Glutamatergic neuron (in vitro differentiated cells): ENCODE data around the gene PRKAR1A. TPM values are rescaled to one million over a fixed set of nuclear protein-coding genes. Genes with fewer than 3 reads are reported as not detected.

Source experiments
- DNase-seq: peaks from one replicate; pipeline ENCODE4 v3.0.0; 2022
- H3K27ac Mint-ChIP-seq: one replicate; pipeline ENCODE4 v1.8.0; 2020; ENCODE audit warnings: mild to moderate bottlenecking, mixed read lengths, inconsistent platforms; ENCODE audit not compliant: unreplicated experiment
- H3K27me3 Mint-ChIP-seq: one replicate; pipeline ENCODE4 v1.8.0; 2020; ENCODE audit warnings: mild to moderate bottlenecking, moderate library complexity, mixed read lengths, inconsistent platforms; ENCODE audit not compliant: unreplicated experiment
- H3K36me3 Mint-ChIP-seq: one replicate; pipeline ENCODE4 v1.8.0; 2020; ENCODE audit warnings: mild to moderate bottlenecking, mixed read lengths, inconsistent platforms; ENCODE audit not compliant: unreplicated experiment
- H3K4me1 Mint-ChIP-seq: one replicate; pipeline ENCODE4 v1.8.0; 2020; ENCODE audit warnings: mild to moderate bottlenecking, low read depth, mixed read lengths, inconsistent platforms; ENCODE audit not compliant: unreplicated experiment
- H3K4me3 Mint-ChIP-seq: one replicate; pipeline ENCODE4 v1.8.0; 2020; ENCODE audit warnings: mild to moderate bottlenecking, mixed read lengths, inconsistent platforms; ENCODE audit not compliant: unreplicated experiment
- H3K9me3 Mint-ChIP-seq: one replicate; pipeline ENCODE4 v1.8.0; 2020; ENCODE audit warnings: mild to moderate bottlenecking, moderate library complexity, mixed read lengths, inconsistent platforms; ENCODE audit not compliant: unreplicated experiment
- total RNA-seq: library from RNA; stranded (reverse); fragmentation: NEBNext Ultra II Directional; extraction: Animal tissue kit (Norgen Biotek cat#: 25700); gene quantifications from one replicate; pipeline ENCODE4 v1.2.1, GENCODE V29; 2021; ENCODE audit not compliant: unreplicated experiment
- TF ChIP-seq, protein P1 (sequence below): fragments of 200-600 bp; sonication (generic); IDR thresholded peaks from one replicate; pipeline ENCODE4 v1.5.0; 2021; ENCODE audit not compliant: partially characterized antibody, unreplicated experiment

PRKAR1A gene
- total RNA-seq, 1 donor from 2014 or later: 277 TPM

DNA sequence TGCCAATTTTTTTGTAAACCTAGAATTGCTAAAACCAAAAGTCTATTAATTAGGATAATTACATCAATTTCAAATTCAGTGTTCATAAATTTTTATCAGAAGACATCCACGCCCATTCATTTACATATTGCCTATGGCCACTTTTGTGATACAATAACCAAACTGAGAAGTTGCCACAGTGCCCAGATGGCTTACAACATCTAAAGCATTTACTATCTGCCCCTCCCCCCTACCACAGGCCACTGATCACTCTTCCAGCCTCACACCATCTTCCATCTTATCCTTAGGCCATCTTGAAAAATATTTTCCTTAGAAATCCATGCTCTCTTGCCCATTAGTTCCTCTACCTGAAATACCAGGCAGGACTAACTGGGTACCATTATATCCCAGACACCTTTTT, 6.3 kb upstream of the PRKAR1A start:
- DNase-seq: no peak
- Mint-ChIP-seq H3K27ac (no peak overlapping the region), H3K36me3 (no peaks in the 10 kb centered on the region), H3K9me3 (peaks cover 3% of the 10 kb centered on the region), H3K4me3 (no peak overlapping the region), H3K4me1 (peaks cover 13% of the 10 kb centered on the region), H3K27me3 (peaks cover 3% of the 10 kb centered on the region)
- TF ChIP-seq, protein P1, sequence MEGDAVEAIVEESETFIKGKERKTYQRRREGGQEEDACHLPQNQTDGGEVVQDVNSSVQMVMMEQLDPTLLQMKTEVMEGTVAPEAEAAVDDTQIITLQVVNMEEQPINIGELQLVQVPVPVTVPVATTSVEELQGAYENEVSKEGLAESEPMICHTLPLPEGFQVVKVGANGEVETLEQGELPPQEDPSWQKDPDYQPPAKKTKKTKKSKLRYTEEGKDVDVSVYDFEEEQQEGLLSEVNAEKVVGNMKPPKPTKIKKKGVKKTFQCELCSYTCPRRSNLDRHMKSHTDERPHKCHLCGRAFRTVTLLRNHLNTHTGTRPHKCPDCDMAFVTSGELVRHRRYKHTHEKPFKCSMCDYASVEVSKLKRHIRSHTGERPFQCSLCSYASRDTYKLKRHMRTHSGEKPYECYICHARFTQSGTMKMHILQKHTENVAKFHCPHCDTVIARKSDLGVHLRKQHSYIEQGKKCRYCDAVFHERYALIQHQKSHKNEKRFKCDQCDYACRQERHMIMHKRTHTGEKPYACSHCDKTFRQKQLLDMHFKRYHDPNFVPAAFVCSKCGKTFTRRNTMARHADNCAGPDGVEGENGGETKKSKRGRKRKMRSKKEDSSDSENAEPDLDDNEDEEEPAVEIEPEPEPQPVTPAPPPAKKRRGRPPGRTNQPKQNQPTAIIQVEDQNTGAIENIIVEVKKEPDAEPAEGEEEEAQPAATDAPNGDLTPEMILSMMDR: no peak

GRCh38 chr17:68507576-68507975, 4.7 kb upstream of the PRKAR1A start:
- H3K27ac Mint-ChIP-seq: no peak overlapping the region
- peaks cover 15% of the 10 kb centered on the region for H3K4me1 Mint-ChIP-seq
- H3K9me3 Mint-ChIP-seq: peaks cover 12% of the 10 kb centered on the region
- H3K36me3 Mint-ChIP-seq: no peaks in the 10 kb centered on the region
- no peak for DNase-seq
- TF ChIP-seq, protein P1: no peak
- H3K4me3 Mint-ChIP-seq: no peak overlapping the region
- peaks cover 9% of the 10 kb centered on the region for H3K27me3 Mint-ChIP-seq

DNA sequence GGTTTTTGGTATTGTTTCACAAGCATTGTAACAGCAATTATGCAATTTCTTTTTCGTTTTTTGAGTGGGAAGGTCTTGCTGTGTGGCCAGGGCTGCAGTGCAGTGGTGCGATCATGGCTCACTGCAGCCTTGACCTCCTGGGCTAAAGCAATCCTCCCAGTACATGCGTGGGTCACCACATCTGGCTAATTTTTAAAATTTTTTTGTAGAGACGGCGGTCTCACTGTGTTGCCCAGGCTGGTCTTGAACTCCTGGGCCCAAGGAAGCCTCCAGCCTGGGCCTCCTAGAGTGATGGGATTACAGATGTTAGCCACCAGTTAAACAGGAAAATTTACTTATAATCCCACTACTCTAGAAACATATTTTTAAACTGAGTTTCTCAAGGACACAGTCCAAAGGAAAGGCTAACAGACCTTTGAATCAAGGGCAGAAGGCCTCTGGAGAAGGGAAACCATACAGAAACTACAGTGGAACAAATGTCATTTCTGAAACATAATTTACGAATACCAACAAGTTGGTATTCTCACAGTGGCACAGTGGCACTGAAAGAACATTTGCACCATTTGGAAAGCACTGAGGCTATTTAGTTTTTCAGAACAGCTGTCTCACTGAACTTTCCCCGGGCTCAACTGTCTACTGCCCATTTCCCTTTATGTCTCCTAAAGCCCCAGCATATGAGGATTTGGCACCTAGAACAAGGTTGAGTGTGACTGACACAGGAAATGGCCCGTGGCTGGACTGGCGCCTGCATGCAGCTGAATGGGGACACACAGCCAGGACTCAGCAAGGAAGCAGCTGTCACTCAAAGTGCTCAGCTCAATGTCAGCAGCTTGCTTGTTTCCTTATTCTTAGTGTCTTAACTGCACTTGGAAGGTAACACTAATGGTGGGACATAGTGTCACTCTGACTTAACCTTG, 2.8 kb upstream of the PRKAR1A start:
- Mint-ChIP-seq H3K4me1 (peaks cover 19% of the 10 kb centered on the region), H3K9me3 (peaks cover 18% of the 10 kb centered on the region), H3K27me3 (peaks cover 17% of the 10 kb centered on the region), H3K36me3 (no peaks in the 10 kb centered on the region), H3K27ac (peak overlapping the region; percentile 82), H3K4me3 (no peak overlapping the region)
- TF ChIP-seq, protein P1: no peak
- no peak for DNase-seq

DNA sequence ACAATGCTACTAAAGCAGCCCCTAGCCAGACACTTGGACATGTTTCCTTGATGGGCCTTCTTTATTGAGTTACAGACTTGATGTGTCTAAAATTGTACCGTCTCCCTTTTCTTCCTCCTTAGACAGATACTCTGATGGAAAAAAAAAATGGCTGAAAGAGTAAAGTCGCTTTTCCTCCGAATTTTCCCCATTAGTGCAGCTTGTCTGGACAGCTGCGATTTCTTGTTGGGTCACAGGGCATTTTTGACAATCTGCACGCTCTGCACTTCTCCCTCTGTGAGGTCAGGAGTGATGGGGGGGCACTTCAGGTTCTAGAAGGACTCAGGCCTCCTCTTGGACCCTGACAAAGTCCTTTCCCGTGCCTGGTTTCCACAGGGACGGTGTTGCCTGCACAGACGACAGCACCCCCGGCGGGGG, 968 bp upstream of the PRKAR1A start:
- Mint-ChIP-seq H3K27me3 (peaks cover 17% of the 10 kb centered on the region), H3K4me1 (peaks cover 34% of the 10 kb centered on the region)

More for the DNA sequence above, 968 bp upstream of the PRKAR1A start:
- peak overlapping the region; percentile 99 for H3K27ac Mint-ChIP-seq
- H3K4me3 Mint-ChIP-seq: peak overlapping the region; percentile 94
- no peak for DNase-seq
- TF ChIP-seq, protein P1: no peak
- no peaks in the 10 kb centered on the region for H3K36me3 Mint-ChIP-seq
- peaks cover 16% of the 10 kb centered on the region for H3K9me3 Mint-ChIP-seq
